AG10803 (cell line): ENCODE measurements around the gene GCN1.

Experiments
- DNase-seq: peaks from one replicate; pipeline ENCODE4 v3.0.0; 2010; ENCODE audit warnings: low read depth
- H3K4me3 ChIP-seq: 2 replicates; pipeline ENCODE4 v1.5.1; 2011; ENCODE audit warnings: mild to moderate bottlenecking, low read length, control low read depth
- CTCF ChIP-seq: conservative IDR thresholded peaks from 2 replicates; pipeline ENCODE4 v1.5.1; 2011; ENCODE audit warnings: mild to moderate bottlenecking, low read length, control low read depth, inconsistent platforms

Gene GCN1

GRCh38 chr12:120234643-120235368, 40.3 kb upstream of the GCN1 start:
- DNase-seq, result peak; percentile 98
- peak overlapping the region; percentile 30; the same call in 1 of the 2 replicates for H3K4me3 ChIP-seq
- peak; percentile 67 for TF ChIP-seq CTCF

GRCh38 chr12:120231316-120232011, 36.9 kb upstream of the GCN1 start:
- peak; percentile 92 for DNase-seq
- TF ChIP-seq CTCF, result peak; percentile 35
- no peak overlapping the region for H3K4me3 ChIP-seq

- H3K4me3 ChIP-seq, result peak overlapping the region; percentile 34
- no peak for TF ChIP-seq CTCF
- no peak for DNase-seq
These were observed 36.4 kb upstream of the GCN1 start for GRCh38 chr12:120230974-120231315.

- DNase-seq, result peak; percentile 91
- H3K4me3 ChIP-seq, result peak overlapping the region; percentile 34
- TF ChIP-seq CTCF, result no peak
These were observed 35.9 kb upstream of the GCN1 start for GRCh38 chr12:120230326-120230973.

GRCh38 chr12:120229487-120230325, 35.2 kb upstream of the GCN1 start:
- peak overlapping the region; percentile 29; the same call in 1 of the 2 replicates for H3K4me3 ChIP-seq
- DNase-seq, result no peak
- TF ChIP-seq CTCF, result no peak

- H3K4me3 ChIP-seq, result no peak overlapping the region
- TF ChIP-seq CTCF, result no peak
These were observed 34.6 kb upstream of the GCN1 start for GRCh38 chr12:120229071-120229486.

More at GRCh38 chr12:120229071-120229486, 34.6 kb upstream of the GCN1 start:
- no peak for DNase-seq
